ENCODE measurements around the gene MYORG.
"Not testable (repeated sequence)": the region's sequence is repeated elsewhere in the genome, so short reads cannot be mapped to it uniquely, and the experiment has no call there.

Gene MYORG

GRCh38 chr9:34341659-34342295 is 34.9 kb downstream of the MYORG start:
- no peak for TF ChIP-seq CTCF (conservative IDR thresholded peaks at IDR 0.05)
- no peak overlapping the region for H3K27ac ChIP-seq

GRCh38 chr9:34338665-34339385 is 37.9 kb downstream of the MYORG start:
- no peak overlapping the region for H3K27ac ChIP-seq
- no peak for TF ChIP-seq CTCF (conservative IDR thresholded peaks at IDR 0.05)

GRCh38 chr9:34338079-34338478 is 38.6 kb downstream of the MYORG start:
- H3K27ac ChIP-seq: not testable (repeated sequence)

- H3K27ac ChIP-seq: no peak overlapping the region
- TF ChIP-seq CTCF (conservative IDR thresholded peaks at IDR 0.05): peak; percentile 30; the same call in 1 of the 2 replicates
Measured at GRCh38 chr9:34337403-34337802, 39.3 kb downstream of the MYORG start.

- no peak for TF ChIP-seq CTCF (conservative IDR thresholded peaks at IDR 0.05)
- no peak overlapping the region for H3K27ac ChIP-seq
Measured at GRCh38 chr9:34335376-34335775, 41.3 kb downstream of the MYORG start.

GRCh38 chr9:34334916-34335315 is 41.8 kb downstream of the MYORG start:
- TF ChIP-seq CTCF (conservative IDR thresholded peaks at IDR 0.05): no peak
- no peak overlapping the region for H3K27ac ChIP-seq

- no peak overlapping the region for H3K27ac ChIP-seq
- TF ChIP-seq CTCF (conservative IDR thresholded peaks at IDR 0.05): no peak
Measured at GRCh38 chr9:34334337-34334824, 42.3 kb downstream of the MYORG start.

GRCh38 chr9:34333836-34334235 is 42.9 kb downstream of the MYORG start:
- no peak overlapping the region for H3K27ac ChIP-seq
- TF ChIP-seq CTCF (conservative IDR thresholded peaks at IDR 0.05): no peak

Measured in VCaP (cell line).